H9 (cell line): ENCODE measurements around the gene FAM107A. TPM values are rescaled to one million over a fixed set of nuclear protein-coding genes. Genes with fewer than 3 reads are reported as not detected.

Experiments used
- DNase-seq: peaks from one replicate; pipeline ENCODE4 v3.0.0-alpha.2; 2017
- H2AFZ ChIP-seq: one replicate; pipeline ENCODE4 v1.6.1; 2013; ENCODE audit warnings: mild to moderate bottlenecking, low read length, control low read depth, moderate library complexity
- H2AK5ac ChIP-seq: 2 replicates; pipeline ENCODE4 v1.6.1; 2013; ENCODE audit warnings: low read length, control low read depth, mixed read lengths; ENCODE audit not compliant: insufficient read length
- H2BK120ac ChIP-seq: one replicate; pipeline ENCODE4 v1.6.1; 2013; ENCODE audit warnings: low read depth, mild to moderate bottlenecking, low read length, control low read depth, inconsistent platforms; ENCODE audit not compliant: poor library complexity, severe bottlenecking
- H2BK12ac ChIP-seq: 2 replicates; pipeline ENCODE4 v1.6.1; 2013; ENCODE audit warnings: low read length, control low read depth, mixed read lengths, low read depth; ENCODE audit not compliant: insufficient read length
- H2BK15ac ChIP-seq: 2 replicates; pipeline ENCODE4 v1.6.1; 2013; ENCODE audit warnings: low read depth, low read length, control low read depth
- H2BK20ac ChIP-seq: one replicate; pipeline ENCODE4 v1.6.1; 2013; ENCODE audit warnings: low read depth, mild to moderate bottlenecking, low read length, control low read depth, inconsistent platforms; ENCODE audit not compliant: poor library complexity, severe bottlenecking
- H2BK5ac ChIP-seq: 2 replicates; pipeline ENCODE4 v1.6.1; 2013; ENCODE audit warnings: low read length, control low read depth, mixed read lengths; ENCODE audit not compliant: insufficient read length
- H3K14ac ChIP-seq: 2 replicates; pipeline ENCODE4 v1.6.1; 2013; ENCODE audit warnings: low read length, control low read depth; ENCODE audit not compliant: insufficient read depth
- H3K18ac ChIP-seq: 2 replicates; pipeline ENCODE4 v1.6.1; 2013; ENCODE audit warnings: low read depth, mild to moderate bottlenecking, mixed read lengths, low read length, control low read depth; ENCODE audit not compliant: insufficient read length
- H3K23ac ChIP-seq: 2 replicates; pipeline ENCODE4 v1.6.1; 2013; ENCODE audit warnings: low read length, control low read depth, mixed read lengths, low read depth; ENCODE audit not compliant: insufficient read length
- H3K23me2 ChIP-seq: 2 replicates; pipeline ENCODE4 v1.6.1; 2013; ENCODE audit warnings: low read depth, mild to moderate bottlenecking, mixed read lengths, low read length, control low read depth; ENCODE audit not compliant: insufficient read length, poor library complexity, severe bottlenecking
- H3K27ac ChIP-seq: 2 replicates; pipeline ENCODE4 v1.5.1; 2013; ENCODE audit warnings: low read length, control low read depth, mixed read lengths, low read depth; ENCODE audit not compliant: insufficient read length
- H3K27me3 ChIP-seq: 2 replicates; pipeline ENCODE4 v1.6.1; 2013; ENCODE audit warnings: low read length, control low read depth, inconsistent platforms; ENCODE audit not compliant: insufficient read depth
- H3K4ac ChIP-seq: 2 replicates; pipeline ENCODE4 v1.6.1; 2013; ENCODE audit warnings: low read depth, mild to moderate bottlenecking, control low read depth, inconsistent platforms, low read length, moderate library complexity
- H3K4me1 ChIP-seq: 2 replicates; pipeline ENCODE4 v1.6.1; 2013; ENCODE audit warnings: low read length, control low read depth, inconsistent platforms; ENCODE audit not compliant: insufficient read depth
- H3K4me2 ChIP-seq: 2 replicates; pipeline ENCODE4 v1.6.1; 2013; ENCODE audit warnings: low read length, control low read depth, mixed read lengths; ENCODE audit not compliant: insufficient read length, insufficient read depth
- H3K56ac ChIP-seq: 2 replicates; pipeline ENCODE4 v1.6.1; 2013; ENCODE audit warnings: low read depth, mild to moderate bottlenecking, mixed read lengths, low read length, control low read depth; ENCODE audit not compliant: insufficient read length
- H3K79me1 ChIP-seq: 2 replicates; pipeline ENCODE4 v1.6.1; 2013; ENCODE audit warnings: low read depth, mild to moderate bottlenecking, moderate library complexity, low read length, control low read depth, inconsistent platforms; ENCODE audit not compliant: insufficient read depth, poor library complexity, severe bottlenecking
- H3K79me2 ChIP-seq: 2 replicates; pipeline ENCODE4 v1.6.1; 2013; ENCODE audit warnings: low read length, control low read depth, inconsistent platforms; ENCODE audit not compliant: insufficient read depth
- H3K9ac ChIP-seq: 2 replicates; pipeline ENCODE4 v1.6.1; 2013; ENCODE audit warnings: low read length, control low read depth, mixed read lengths; ENCODE audit not compliant: insufficient read length; ENCODE audit errors: extremely low read depth
- H3K9me3 ChIP-seq: one replicate; pipeline ENCODE4 v1.6.1; 2013; ENCODE audit warnings: low read depth, low read length, inconsistent platforms; ENCODE audit not compliant: control insufficient read depth
- H3T11ph ChIP-seq: one replicate; pipeline ENCODE4 v1.6.1; 2013; ENCODE audit warnings: mild to moderate bottlenecking, low read length, control low read depth, inconsistent platforms
- H4K20me1 ChIP-seq: one replicate; pipeline ENCODE4 v1.6.1; 2013; ENCODE audit not compliant: control insufficient read depth, insufficient read length, insufficient read depth
- H4K5ac ChIP-seq: 2 replicates; pipeline ENCODE4 v1.6.1; 2013; ENCODE audit warnings: low read depth, mild to moderate bottlenecking, mixed read lengths, low read length, control low read depth; ENCODE audit not compliant: insufficient read length
- H4K8ac ChIP-seq: replicated peaks from 2 replicates; pipeline ENCODE4 v1.6.1; 2013; ENCODE audit warnings: low read length, control low read depth, mixed read lengths, low read depth; ENCODE audit not compliant: insufficient read length
- H4K91ac ChIP-seq: 2 replicates; pipeline ENCODE4 v1.6.1; 2013; ENCODE audit warnings: low read depth, mild to moderate bottlenecking, moderate library complexity, mixed read lengths, low read length, control low read depth; ENCODE audit not compliant: insufficient read length
- H3K27ac Mint-ChIP-seq, 3 experiments: 2 replicates in 2 of 3; 3 replicates in 1 of 3; pipeline ENCODE4 v1.8.0; 2020 to 2021; ENCODE audit warnings: mixed read lengths in 3 of 3, mild to moderate bottlenecking in 1 of 3, moderate library complexity in 1 of 3
- H3K27me3 Mint-ChIP-seq: 2 replicates; pipeline ENCODE4 v1.8.0; 2021; ENCODE audit warnings: low read depth, mild to moderate bottlenecking, moderate library complexity, mixed read lengths
- H3K36me3 Mint-ChIP-seq, 3 experiments: 2 replicates in 2 of 3; 3 replicates in 1 of 3; pipeline ENCODE4 v1.8.0; 2020 to 2021; ENCODE audit warnings: low read depth in 3 of 3, mixed read lengths in 3 of 3; ENCODE audit not compliant: insufficient read depth in 1 of 3
- H3K4me1 Mint-ChIP-seq, 2 experiments: 2 replicates each; pipeline ENCODE4 v1.8.0; 2020; ENCODE audit warnings: mixed read lengths in 2 of 2
- H3K4me3 Mint-ChIP-seq, 2 experiments: 2 replicates in 1 of 2; 3 replicates in 1 of 2; pipeline ENCODE4 v1.8.0; 2020 to 2021; ENCODE audit warnings: mild to moderate bottlenecking in 2 of 2, mixed read lengths in 2 of 2, moderate library complexity in 1 of 2
- H3K9me3 Mint-ChIP-seq, 2 experiments: 2 replicates in 1 of 2; 3 replicates in 1 of 2; pipeline ENCODE4 v1.8.0; 2020; ENCODE audit warnings: mild to moderate bottlenecking in 2 of 2, mixed read lengths in 2 of 2, moderate library complexity in 1 of 2
- WGBS: extraction: QIAGEN DNeasy Blood & Tissue Kit; methylation state at CpG from one replicate; pipeline ENCODE4 v1.1.7; 2013; ENCODE audit warnings: missing lambda C conversion rate, low lambda C conversion rate, mixed read lengths; ENCODE audit not compliant: insufficient read length; ENCODE audit errors: extremely low coverage; 5-methylcytosine and 5-hydroxymethylcytosine counted together
- total RNA-seq: library from RNA; stranded (reverse); gene quantifications from 2 replicates; pipeline ENCODE4 v1.2.1, GENCODE V29; 2021
- TF ChIP-seq, protein P1 (sequence below): fragments of 200-600 bp; sonication (generic); conservative IDR thresholded peaks from 3 replicates; pipeline ENCODE4 v1.8.0; 2021; ENCODE audit warnings: antibody characterized with exemption, mild to moderate bottlenecking

FAM107A gene
- total RNA-seq, 1 experiment from 2014 or later: 0.11 TPM

DNA sequence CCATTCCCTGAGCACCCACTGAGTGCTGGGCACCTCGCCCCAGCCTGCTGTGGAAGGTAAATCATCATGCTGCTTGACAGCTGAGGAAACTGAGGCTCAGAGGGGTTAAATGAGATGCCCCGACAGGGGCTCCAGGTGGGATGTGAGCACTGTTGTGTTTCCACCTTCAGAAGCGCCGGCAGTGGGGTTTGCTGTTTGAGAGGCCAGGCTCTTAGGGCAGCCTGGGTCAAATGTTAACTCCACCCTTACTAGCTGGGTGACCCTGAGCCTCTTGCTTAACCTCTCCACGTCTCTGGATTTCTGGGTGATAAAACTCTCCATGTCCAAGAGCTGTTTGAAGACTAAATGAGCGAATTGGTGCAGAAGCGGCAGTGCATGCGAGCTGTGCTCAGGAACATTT, 46.3 kb upstream of the FAM107A start:
- H3K9ac ChIP-seq: no peak overlapping the region
- H3K56ac ChIP-seq: no peak overlapping the region
- no peak overlapping the region for H2BK12ac ChIP-seq
- no peak overlapping the region for H3T11ph ChIP-seq
- H3K79me1 ChIP-seq: no peaks in the 10 kb centered on the region
- Mint-ChIP-seq H3K4me3 (no peak overlapping the region), H3K4me1 (peaks cover 0 to 12% of the 10 kb centered on the region in 2 experiments; a peak in 2 of 4 replicates), H3K36me3 (no peaks in the 10 kb centered on the region), H3K27ac (no peak overlapping the region; a peak in 1 of 7 replicates), H3K9me3 (no peaks in the 10 kb centered on the region), H3K27me3 (peaks cover 9% of the 10 kb centered on the region)
- WGBS: no CpG with 5 or more reads among the region's 8 CpGs
- no peak overlapping the region for H4K8ac ChIP-seq
- no peak overlapping the region for H2BK20ac ChIP-seq
- no peak overlapping the region for H2AK5ac ChIP-seq
- no peak overlapping the region for H2BK15ac ChIP-seq
- H3K4me2 ChIP-seq: no peak overlapping the region
- no peaks in the 10 kb centered on the region for H3K4me1 ChIP-seq
- H2BK120ac ChIP-seq: no peak overlapping the region
- no peak overlapping the region for H3K14ac ChIP-seq
- no peak overlapping the region for H2AFZ ChIP-seq
- H4K91ac ChIP-seq: no peak overlapping the region
- DNase-seq: no peak
- H2BK5ac ChIP-seq: no peak overlapping the region
- H3K27me3 ChIP-seq: no peaks in the 10 kb centered on the region
- H4K5ac ChIP-seq: no peak overlapping the region
- H3K23ac ChIP-seq: no peak overlapping the region
- H3K27ac ChIP-seq: no peak overlapping the region
- H3K4ac ChIP-seq: no peak overlapping the region
- H3K23me2 ChIP-seq: no peaks in the 10 kb centered on the region
- TF ChIP-seq, protein P1, sequence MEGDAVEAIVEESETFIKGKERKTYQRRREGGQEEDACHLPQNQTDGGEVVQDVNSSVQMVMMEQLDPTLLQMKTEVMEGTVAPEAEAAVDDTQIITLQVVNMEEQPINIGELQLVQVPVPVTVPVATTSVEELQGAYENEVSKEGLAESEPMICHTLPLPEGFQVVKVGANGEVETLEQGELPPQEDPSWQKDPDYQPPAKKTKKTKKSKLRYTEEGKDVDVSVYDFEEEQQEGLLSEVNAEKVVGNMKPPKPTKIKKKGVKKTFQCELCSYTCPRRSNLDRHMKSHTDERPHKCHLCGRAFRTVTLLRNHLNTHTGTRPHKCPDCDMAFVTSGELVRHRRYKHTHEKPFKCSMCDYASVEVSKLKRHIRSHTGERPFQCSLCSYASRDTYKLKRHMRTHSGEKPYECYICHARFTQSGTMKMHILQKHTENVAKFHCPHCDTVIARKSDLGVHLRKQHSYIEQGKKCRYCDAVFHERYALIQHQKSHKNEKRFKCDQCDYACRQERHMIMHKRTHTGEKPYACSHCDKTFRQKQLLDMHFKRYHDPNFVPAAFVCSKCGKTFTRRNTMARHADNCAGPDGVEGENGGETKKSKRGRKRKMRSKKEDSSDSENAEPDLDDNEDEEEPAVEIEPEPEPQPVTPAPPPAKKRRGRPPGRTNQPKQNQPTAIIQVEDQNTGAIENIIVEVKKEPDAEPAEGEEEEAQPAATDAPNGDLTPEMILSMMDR: no peak
- H4K20me1 ChIP-seq: no peaks in the 10 kb centered on the region
- no peak overlapping the region for H3K18ac ChIP-seq
- H3K9me3 ChIP-seq: no peaks in the 10 kb centered on the region
- no peaks in the 10 kb centered on the region for H3K79me2 ChIP-seq
